NCI-H345 (cell line): ENCODE measurements around the gene PLCD3.
A peak's percentile ranks its signal among the peaks of the same experiment; 100 is the strongest.

ENCODE experiments used
- DNase-seq: peaks from one replicate; lab custom pipeline; 2025; lab: John Stamatoyannopoulos, UW

Gene PLCD3

DNA sequence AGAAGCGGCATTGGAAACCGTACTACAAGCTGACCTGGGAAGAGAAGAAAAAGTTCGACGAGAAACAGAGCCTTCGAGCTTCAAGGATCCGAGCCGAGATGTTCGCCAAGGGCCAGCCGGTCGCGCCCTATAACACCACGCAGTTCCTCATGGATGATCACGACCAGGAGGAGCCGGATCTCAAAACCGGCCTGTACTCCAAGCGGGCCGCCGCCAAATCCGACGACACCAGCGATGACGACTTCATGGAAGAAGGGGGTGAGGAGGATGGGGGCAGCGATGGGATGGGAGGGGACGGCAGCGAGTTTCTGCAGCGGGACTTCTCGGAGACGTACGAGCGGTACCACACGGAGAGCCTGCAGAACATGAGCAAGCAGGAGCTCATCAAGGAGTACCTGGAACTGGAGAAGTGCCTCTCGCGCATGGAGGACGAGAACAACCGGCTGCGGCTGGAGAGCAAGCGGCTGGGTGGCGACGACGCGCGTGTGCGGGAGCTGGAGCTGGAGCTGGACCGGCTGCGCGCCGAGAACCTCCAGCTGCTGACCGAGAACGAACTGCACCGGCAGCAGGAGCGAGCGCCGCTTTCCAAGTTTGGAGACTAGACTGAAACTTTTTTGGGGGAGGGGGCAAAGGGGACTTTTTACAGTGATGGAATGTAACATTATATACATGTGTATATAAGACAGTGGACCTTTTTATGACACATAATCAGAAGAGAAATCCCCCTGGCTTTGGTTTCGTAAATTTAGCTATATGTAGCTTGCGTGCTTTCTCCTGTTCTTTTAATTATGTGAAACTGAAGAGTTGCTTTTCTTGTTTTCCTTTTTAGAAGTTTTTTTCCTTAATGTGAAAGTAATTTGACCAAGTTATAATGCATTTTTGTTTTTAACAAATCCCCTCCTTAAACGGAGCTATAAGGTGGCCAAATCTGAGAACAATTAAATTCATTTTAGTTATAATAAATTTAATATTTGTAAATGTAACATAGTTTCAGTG, 17.7 kb upstream of the PLCD3 start:
- DNase-seq, result peak; percentile 56

DNA sequence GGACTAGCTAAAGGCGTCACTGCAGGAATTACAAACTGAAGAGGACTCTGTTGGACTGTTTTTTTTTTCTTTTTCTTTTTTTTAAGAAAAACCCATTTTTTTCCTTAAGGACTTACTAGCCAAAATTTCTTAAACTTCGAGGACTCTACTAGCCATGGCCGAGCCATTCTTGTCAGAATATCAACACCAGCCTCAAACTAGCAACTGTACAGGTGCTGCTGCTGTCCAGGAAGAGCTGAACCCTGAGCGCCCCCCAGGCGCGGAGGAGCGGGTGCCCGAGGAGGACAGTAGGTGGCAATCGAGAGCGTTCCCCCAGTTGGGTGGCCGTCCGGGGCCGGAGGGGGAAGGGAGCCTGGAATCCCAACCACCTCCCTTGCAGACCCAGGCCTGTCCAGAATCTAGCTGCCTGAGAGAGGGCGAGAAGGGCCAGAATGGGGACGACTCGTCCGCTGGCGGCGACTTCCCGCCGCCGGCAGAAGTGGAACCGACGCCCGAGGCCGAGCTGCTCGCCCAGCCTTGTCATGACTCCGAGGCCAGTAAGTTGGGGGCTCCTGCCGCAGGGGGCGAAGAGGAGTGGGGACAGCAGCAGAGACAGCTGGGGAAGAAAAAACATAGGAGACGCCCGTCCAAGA, 16.8 kb upstream of the PLCD3 start:
- peak; percentile 78 for DNase-seq

DNA sequence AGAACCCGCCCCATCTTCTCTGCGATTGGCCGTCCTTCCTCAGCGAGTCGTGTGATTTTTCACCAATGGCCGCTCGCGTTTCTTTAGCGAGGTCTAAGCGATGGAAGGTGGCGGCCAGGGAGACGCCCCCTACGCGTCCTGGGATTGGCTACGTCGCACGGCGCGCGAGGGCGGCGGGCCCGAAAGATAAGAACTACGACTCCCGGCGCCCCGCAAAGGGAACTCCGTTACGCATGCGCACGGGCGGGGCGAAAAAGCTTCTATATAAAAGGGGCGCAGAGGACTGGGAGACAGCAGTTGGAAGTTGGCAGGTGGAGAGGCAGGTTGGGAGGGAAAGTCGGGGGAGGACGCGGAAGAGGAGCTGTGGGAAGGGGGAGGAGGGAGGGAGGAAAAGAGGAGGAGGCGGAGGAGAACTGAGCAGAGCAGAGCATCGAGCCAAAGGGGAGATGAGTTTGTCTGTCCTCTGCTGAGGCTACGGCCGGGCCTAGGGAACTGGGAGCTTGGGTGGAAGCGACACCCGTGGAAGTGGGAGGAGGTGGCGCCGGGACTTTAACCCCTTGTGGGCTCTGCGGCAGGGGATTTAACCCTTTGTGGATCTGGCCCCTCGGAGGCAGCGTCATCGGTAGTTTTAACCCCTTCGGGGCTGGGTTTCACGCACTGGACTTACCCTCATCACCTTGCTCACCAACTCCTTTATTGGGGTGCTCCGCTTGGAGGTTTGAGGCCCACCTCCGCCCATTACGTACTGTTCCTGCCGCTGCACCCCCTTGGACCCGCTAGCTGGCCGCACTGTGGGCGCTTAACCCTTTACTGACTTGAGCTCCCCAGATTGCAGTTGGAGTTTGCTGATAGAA, 16.1 kb upstream of the PLCD3 start, which contains the start of gene HEXIM1:
HEXIM1 (plus strand) TSS at position 293 of the 854 bp plus-strand sequence. CDS start 716 bp downstream, outside the sequence.
- peak; percentile 100 for DNase-seq

DNA sequence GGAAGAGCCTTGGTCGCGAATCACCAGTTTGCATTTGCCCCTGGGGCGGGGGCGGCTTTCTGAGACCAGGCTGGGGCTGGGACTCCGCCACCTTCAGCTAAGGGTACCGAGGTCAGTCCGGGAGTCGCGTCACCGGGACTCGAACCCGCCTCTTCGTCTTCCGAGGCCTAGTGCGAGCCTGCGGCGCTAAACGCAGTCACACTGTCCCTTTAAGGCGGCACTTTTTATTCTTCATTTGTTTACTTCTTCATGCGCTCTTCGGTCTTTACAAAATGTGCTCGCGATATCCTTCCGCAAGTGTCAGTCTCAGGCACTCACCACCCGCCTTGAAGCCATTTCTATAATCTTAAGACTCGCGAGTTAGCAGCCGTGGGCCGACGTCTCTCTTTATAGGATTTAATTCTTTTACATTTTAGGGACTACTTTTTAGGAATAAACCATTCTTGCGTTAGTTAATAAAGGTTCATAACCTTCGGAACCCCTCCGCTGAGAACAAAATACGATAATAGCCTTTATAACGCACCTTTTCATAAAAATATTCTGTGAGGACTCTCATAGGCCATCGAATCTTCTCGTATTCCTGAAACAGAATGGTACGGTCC, 15.4 kb upstream of the PLCD3 start:
- peak; percentile 91 for DNase-seq

DNA sequence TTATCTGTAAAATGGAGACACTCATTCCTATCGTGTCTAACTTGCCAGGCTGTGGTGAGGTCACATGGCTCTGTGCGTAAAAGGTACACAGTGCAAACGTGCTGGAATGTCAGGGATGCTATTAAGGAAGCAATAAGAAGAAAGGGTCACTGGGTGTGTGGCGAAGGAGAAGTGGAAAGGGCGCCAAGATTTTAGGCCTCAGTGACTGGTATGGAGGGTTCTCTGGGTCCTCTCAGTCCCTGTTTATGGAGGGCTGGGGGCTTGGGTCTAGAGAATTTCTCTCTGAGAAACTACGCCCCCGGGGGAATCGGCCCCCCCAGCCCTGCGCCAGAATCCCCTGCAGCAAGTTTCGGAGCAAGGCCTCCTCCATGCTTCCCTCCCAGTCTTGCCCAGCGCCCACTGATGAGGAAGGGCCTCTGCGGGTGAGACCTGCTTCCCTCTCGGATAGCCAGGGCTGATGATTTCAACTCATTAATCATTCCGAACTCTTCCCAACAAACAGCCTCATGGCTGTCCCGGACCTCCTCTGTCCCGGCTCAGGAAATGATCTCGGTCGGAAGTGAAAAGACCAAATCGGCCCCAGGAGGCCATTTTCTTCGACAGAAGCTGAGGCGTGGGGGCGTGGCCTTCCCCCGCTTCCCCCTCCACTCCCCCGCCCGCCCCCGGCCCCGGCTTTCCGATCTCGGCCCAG, 14.7 kb upstream of the PLCD3 start:
- DNase-seq, result peak; percentile 85

DNA sequence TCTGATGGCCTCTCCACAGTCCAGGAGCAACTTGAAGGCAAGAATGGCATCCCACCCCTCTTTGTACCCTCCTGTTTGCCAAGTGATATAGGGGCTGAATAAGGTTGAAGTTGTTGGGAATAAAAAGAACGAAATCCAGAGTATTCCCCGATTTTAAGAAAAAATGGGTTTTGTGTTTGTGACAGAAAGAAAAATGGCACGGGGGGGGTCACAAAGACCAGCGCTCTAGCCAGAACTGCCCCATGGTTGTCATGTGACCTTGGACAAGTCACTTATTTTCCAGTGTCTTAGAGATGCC, 14.2 kb upstream of the PLCD3 start:
- DNase-seq, result no peak

DNA sequence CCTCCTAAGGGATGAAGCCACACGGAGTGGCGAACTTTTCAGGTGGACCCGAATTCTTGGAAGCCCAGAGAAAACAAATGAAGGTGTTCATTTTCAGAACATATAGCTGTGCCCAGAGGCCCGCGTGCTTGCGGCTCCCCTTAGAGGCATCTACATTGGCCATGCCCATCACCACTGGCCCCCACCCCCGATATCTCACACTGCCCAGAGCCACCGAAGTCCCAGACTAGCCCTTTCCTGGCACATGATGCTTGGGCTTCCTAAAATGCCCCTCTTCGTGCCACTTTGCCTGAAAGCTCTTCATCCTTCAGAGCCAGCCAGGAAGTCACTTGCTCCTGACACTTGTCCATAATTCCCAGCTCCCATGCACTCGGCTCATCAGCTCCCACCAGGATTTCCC, 13.9 kb upstream of the PLCD3 start:
- no peak for DNase-seq

DNA sequence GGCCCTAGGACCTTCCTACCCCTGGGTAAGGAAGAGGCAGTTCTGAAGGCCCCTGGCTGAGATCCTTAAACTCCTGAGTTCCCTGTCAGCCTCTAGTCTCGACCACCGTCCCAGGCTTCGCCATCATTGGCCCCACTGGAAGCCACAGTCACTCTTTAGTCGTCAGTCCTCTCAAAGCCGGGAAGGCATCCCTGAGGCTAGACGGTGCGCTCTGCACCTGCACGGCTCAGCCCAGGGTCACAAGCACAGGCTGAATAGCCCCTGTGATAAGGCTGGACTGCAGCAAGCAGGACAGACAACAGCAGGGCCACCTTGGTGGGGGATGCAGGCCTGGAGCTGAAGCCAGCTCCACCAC, 12.7 kb upstream of the PLCD3 start:
- no peak for DNase-seq

DNA sequence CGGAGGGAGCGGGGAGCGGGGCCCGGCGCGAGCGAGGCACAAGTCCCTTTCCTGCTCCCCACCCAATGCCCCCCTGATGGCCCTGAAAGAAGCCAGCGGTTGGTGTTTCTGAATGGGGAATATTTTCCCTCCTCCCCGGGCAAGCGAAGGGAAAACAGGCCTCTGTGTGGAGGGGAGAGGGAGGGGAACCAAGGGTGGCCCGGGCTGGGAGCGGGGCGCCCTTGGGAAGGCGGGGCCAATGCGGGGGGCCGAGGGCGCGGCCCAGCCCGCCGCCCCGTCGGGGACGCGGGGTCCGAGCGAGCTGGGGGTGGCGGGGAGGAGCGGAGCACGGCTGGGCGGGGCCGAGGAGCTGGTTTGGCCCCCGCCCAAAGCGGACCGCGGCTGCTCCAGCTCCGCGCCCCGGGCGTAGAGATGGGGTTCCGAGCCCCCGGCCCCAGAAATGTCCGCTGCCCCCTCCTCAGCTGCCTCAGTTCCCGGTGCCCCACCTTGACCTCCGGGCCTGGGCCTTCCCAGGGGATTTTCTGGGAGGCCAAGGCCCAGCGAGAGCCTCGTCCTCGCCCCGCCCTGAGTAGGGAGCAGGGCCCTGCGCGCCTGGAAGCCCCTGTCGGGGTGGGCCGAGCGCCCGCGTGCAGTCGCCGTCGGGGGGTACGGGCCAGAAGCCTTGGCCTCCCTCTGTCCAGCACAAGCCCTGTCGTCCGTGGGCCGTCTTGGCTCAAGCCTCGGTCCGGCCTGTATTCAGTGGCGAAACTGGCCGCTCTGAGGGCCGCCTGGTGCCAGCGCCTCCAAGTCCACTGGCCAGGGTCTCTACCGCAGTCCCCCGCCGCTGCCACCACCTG, 12.1 kb upstream of the PLCD3 start:
- no peak for DNase-seq

DNA sequence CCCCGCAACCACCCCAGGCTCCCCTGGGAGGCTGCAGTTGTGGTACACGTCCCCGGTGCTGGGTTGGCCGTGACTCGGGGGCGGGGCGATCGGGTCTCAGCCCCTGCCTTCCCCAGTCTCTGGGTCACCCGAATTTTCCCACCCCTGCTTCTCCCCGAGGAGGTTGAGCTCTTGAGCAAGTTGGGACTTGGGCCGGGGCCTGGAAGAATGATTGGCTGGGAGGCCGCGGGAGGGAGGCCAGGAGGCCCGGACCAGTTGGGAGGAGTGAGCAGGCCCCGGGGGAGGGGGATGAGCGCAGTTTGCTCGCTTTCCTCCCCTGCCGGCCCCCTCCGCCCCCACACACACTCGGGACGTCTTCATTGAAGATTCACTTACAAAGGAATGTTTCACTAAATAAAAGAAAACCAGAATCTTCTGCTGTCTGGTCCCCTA, 11.5 kb upstream of the PLCD3 start:
- no peak for DNase-seq

DNA sequence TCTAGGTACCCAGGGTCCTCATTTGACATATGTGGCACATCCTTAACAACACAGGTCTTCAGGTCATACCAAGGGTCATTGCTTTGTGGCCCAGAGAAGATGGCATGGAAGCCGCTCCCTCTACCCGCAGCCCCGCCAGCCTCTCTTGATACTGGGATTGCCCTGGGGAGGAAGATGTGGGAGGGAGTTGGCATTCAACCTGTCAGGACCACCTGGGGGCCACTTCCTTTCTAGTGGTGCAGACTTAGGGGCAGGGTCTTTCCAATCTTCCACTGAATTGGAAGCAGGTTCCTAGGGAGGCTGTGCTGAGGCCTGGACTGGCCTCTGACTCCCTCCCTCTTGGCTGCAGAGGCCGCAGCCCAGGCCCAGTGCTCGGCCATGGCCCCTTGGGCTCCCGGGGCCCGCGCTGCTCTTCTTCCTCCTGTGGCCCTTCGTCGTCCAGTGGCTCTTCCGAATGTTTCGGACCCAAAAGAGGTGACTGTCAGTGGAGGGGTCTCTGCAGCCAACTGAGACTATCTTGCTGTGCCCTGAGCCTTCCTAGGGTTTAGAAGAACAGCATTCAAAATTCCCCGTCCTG, 10.9 kb upstream of the PLCD3 start:
- DNase-seq, result no peak

DNA sequence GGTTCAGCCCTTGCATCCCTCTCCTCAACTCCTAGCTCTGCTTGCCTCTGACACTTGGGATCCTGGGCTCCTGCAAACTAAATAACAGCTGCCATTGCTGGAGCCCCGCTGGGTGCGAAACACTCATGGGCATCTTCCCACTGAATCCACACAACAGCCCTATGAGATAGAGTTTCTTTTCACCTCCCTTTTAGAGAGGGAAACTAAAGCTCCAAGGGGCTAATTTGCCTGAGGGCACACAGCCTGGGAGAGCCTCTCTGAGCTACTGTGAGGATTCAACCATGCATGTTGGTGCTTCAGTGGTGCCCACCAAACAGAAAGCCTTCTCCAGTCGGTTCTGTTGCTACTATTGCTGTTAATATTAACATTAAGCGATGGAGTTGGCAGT, 7.2 kb upstream of the PLCD3 start:
- peak; percentile 38 for DNase-seq

DNA sequence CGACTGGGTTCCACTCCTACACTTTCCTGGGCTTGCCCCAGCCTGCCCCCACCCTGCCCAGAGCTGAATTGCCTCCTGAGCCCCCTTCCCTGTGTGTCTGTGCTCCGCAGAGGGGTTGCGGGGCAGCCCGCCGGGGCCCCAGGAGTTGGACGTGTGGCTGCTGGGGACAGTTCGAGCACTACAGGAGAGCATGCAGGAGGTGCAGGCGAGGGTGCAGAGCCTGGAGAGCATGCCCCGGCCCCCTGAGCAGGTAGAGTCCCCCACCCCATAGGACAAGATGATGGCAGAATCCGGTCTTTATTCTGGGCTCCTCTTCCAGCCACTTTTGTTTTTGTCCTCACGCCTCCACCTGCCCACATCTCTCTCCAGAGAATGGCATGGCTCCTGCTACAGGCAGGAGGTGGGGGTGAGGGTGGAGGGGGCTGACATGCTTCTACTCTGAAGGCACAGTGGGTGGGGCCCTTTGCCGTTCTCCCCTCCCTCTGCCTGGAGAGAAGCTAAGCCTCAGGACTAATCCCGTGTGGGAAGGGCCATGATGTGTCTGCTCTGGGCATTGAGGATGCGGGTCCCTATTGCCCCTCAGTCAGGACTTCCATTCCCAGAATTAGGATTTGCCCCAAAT, 6.7 kb upstream of the PLCD3 start:
- peak; percentile 38 for DNase-seq

DNA sequence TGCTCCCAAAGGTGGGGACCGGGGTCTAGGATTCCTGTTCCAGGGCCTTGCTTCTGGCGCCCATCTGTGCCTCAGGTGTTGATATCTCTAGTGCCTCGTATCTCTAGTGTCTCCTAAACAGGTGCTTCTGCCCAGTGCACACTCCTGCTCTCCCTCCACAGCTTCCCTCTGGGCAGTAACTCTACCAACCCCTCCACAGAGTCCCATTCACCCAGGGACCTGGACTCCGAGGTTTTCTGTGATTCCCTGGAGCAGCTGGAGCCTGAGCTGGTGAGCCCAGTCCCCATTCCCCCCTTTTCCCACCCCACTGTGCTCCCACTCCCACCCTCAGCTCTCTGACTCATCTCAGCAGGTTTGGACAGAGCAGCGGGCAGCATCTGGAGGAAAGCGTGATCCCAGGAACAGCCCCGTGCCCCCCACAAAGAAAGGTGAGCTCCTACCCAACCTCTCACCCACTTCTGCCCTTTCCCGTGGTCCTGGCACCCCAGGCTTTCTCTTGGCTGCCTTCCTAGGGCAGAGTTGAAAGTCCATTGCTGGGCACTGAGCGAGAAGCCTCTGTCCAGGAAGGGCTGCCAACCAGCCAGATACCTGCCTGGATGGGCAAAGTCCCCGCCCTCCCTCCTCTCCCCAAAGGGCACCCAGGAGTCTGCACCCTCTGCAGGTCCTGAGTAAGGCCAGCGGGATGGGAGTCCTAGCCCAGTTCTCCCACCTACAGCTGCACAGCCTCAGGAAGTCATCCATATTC, 5.4 kb upstream of the PLCD3 start:
- DNase-seq, result no peak

DNA sequence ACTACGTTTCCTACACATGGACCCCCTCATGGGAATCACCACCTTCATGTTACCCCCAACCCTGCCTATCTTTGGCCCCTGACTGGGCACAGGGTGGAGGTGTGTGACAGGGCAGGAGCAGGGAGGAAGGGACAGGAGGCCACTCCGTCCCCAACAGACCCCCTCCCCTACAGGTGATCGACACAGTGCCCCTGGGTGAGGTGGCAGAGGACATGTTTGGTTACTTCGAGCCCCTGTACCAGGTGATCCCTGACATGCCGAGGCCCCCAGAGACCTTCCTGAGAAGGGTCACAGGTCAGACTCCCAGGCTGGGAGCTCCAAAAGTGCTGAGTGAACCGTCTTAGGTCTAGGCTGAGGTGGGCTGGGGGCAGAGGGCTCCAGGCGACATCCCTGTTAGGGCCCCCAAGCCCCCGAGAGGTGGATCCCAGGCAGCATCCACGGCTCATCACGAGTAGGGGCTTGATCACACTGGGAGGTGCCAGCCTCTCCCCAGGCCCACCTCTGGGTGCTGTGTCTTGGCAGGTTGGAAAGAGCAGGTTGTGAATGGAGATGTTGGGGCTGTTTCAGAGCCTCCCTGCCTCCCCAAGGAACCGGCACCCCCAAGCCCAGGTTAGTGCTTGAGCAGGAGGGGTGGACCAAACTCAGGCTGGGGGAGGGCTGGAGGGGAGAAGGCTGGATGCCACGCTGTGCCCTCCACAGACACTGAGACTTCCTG, 4.7 kb upstream of the PLCD3 start:
- no peak for DNase-seq

DNA sequence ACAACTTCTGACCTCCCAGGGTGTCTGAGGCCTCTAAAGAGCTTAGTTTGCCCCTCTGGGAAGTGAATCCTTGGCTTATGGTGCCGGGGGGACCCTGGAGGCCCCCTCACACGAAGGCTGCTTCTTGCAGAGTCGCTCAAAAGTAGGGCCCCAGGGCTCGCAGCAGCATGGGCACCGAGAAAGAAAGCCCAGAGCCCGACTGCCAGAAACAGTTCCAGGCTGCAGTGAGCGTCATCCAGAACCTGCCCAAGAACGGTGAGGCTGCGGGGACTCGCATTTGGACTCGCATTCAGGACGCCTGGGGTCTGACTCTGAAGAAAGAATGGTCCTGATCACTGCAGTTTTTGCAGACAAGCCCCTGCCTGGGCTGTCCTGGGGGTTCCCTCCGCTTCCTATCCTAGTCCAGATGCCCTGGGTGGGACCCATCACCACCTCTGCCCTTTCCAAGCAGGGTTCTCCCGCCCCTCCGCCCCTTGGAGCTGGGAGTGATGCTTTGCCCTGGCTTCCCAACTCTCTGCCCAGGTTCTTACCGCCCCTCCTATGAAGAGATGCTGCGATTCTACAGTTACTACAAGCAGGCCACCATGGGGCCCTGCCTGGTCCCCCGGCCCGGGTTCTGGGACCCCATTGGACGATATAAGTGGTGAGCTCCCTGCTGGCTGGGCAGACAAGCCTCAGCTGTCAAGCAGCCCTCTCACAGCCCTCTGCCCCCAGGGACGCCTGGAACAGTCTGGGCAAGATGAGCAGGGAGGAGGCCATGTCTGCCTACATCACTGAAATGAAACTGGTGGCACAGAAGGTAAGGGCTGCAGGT, 3.9 kb upstream of the PLCD3 start:
- no peak for DNase-seq

DNA sequence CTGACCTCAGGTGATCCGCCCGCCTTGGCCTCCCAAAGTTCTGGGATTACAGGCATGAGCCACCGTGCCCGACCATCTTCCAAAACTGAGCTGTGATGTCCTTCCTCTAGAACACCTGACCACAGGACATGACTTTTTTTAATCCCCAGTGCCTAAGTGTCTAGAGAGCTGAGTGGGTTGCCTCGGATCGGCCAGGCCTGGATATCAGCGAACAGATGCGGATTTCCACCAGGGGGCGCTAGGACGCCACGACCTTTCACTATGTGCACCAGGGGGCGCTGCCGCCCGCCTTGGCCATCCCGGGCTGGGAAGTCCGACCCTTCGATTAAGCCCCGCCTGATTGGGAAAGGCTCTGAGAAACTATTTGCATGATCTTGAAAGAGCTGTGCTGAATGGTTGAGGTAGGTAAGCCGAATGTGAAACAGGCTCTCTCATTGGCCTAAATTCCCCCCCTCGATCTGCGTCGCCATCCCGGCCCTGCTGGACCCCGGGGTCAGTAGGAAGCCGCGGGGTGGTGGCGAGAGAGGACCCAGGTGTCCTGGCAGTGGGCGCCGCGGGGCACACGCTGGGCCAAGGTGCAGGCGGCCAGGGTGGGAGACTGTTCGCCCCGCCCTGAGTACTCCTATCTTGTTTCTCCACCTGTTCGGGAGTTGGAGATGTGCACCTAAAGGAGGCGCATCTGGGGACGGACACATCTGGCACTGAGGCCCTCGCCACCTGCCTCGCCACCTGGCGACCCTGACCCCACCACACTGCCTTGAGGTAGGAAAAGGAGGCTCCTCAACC, 3.1 kb upstream of the PLCD3 start, which contains the start of gene ACBD4:
ACBD4 (plus strand) TSS at position 496 of the 786 bp plus-strand sequence. CDS start 458 bp downstream, outside the sequence.
- DNase-seq, result peak; percentile 83
